Endothelial cell of umbilical vein (primary cell): ENCODE data around the gene CDIPT.

Source experiments
- EZH2 ChIP-seq: IDR thresholded peaks from 2 replicates; pipeline ENCODE4 v1.6.1; 2012; ENCODE audit warnings: borderline replicate concordance, low read depth, mild to moderate bottlenecking, moderate library complexity, low read length, inconsistent platforms; ENCODE audit not compliant: severe bottlenecking
- TF ChIP-seq, protein P1 (sequence below): IDR thresholded peaks from 2 replicates; pipeline ENCODE4 v1.6.1; 2011; ENCODE audit not compliant: insufficient read depth, insufficient read length
- TF ChIP-seq, protein P2 (sequence below), 2 donors: IDR thresholded peaks; 1 replicate in 1 of 2; 2 replicates in 1 of 2; pipeline ENCODE4 v1.5.1; 2011; ENCODE audit warnings: low read length in 2 of 2, mild to moderate bottlenecking in 2 of 2, moderate library complexity in 2 of 2, control low read depth in 1 of 2, inconsistent platforms in 1 of 2, low read depth in 1 of 2; ENCODE audit not compliant: insufficient read depth in 1 of 2; ENCODE audit errors: extremely low read depth in 1 of 2

DNA sequence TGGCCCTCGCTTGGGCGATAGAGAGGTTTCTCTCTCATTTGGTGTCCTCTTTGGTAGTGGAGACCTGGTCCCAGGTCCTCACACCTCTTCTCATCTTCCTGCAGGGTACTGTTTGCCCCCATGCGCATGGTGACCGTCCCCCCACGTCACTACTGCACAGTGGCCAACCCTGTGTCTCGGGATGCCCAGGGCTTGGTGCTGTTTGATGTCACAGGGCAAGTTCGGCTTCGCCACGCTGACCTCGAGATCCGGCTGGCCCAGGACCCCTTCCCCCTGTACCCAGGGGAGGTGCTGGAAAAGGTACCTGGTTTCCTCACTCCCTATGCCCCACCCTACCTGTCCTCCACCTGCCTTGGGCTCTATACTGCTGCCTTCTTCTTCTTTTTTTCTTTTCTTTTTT lies 32.3 kb downstream of the CDIPT start:
- TF ChIP-seq, protein P1, sequence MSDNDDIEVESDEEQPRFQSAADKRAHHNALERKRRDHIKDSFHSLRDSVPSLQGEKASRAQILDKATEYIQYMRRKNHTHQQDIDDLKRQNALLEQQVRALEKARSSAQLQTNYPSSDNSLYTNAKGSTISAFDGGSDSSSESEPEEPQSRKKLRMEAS, result no peak
- TF ChIP-seq, protein P2, sequence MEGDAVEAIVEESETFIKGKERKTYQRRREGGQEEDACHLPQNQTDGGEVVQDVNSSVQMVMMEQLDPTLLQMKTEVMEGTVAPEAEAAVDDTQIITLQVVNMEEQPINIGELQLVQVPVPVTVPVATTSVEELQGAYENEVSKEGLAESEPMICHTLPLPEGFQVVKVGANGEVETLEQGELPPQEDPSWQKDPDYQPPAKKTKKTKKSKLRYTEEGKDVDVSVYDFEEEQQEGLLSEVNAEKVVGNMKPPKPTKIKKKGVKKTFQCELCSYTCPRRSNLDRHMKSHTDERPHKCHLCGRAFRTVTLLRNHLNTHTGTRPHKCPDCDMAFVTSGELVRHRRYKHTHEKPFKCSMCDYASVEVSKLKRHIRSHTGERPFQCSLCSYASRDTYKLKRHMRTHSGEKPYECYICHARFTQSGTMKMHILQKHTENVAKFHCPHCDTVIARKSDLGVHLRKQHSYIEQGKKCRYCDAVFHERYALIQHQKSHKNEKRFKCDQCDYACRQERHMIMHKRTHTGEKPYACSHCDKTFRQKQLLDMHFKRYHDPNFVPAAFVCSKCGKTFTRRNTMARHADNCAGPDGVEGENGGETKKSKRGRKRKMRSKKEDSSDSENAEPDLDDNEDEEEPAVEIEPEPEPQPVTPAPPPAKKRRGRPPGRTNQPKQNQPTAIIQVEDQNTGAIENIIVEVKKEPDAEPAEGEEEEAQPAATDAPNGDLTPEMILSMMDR (IDR thresholded peaks at IDR 0.05; ENCODE audit: extremely low read depth in 1 of 2, insufficient read depth in 1 of 2, low read depth in 1 of 2, low read length in 2 of 2), result no peak
- no peak for TF ChIP-seq EZH2
